Upper lobe of left lung (tissue), 4 donors: ENCODE measurements around the gene PPP6R2.

ENCODE experiments used
- CTCF ChIP-seq, 6 experiments: fragments of 450-650 bp in 4 of 6; fragments of 200-600 bp in 2 of 6; sonication (generic) in 2 of 6; IDR thresholded peaks; one replicate each; pipeline ENCODE4 v1.5.1; 2016 to 2019; ENCODE audit warnings: antibody characterized with exemption in 6 of 6
- EP300 ChIP-seq, 4 donors: sonication (generic); formaldehyde crosslinking; IDR thresholded peaks; one replicate each; pipeline ENCODE4 v1.5.1; 2017; ENCODE audit warnings: antibody characterized with exemption in 4 of 4, control low read depth in 2 of 4
- POLR2A ChIP-seq, 4 donors: fragments of 450-650 bp; IDR thresholded peaks; one replicate each; pipeline ENCODE4 v1.5.1; 2016 to 2017; ENCODE audit warnings: antibody characterized with exemption in 4 of 4, mild to moderate bottlenecking in 2 of 4
- POLR2AphosphoS5 ChIP-seq, 2 donors: sonication (generic); formaldehyde crosslinking; IDR thresholded peaks; one replicate each; pipeline ENCODE4 v1.5.1; 2017; ENCODE audit warnings: antibody characterized with exemption in 2 of 2

GRCh38 chr22:50436841-50437341 lies 93.8 kb downstream of the PPP6R2 start:
- TF ChIP-seq EP300 (IDR thresholded peaks at IDR 0.05) (no peak), CTCF (IDR thresholded peaks at IDR 0.05) (no peak), POLR2A (IDR thresholded peaks at IDR 0.05) (no peak), POLR2AphosphoS5 (IDR thresholded peaks at IDR 0.05) (no peak)
